NCI-H2196 (cell line): ENCODE measurements around the gene TLE4.

Experiments
- DNase-seq: peaks from one replicate; lab custom pipeline; 2025; ENCODE audit not compliant: unreplicated experiment; lab: John Stamatoyannopoulos, UW

Gene TLE4

DNA sequence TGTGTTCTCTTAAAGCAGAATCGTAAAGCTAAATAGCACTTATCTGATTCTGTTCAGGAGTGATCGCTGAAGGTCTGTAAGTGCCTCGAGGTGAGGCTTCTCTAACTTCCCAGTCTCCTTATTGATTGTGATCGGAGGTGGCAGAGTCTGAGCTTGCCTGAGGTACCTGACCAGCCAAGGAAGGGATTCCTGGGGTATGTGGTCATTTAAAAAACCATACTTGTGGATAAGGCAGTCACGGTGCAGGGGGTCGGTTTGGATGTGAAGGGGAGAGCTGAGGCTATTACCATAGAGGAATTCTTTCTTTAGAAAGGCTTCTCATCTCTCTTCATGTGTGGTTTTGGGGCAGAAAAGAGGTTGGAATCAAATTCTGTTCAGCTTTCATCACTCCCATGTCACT is 193.7 kb downstream of the TLE4 start:
- DNase-seq: no peak

GRCh38 chr9:79766091-79766490 is 194.3 kb downstream of the TLE4 start:
- no peak for DNase-seq

DNA sequence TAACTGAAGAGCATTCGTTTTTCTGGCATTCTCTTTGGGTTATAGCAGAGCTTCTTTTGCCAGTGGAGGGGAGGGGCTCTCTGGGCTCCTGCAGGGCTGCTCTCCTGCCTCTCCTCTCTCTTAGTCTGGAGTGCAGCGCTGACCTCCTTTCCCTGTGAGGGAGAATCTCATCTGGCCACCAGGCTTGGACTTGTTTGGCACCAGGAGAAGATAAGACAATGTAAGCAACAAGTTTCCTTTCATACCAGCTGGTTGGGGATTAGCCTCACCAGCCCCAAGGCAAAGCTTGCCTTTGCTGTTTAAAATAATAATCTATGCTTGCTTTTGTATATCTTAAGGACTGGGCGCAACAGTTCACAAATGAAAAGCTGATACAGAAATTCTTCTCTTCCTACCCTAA is 196.4 kb downstream of the TLE4 start:
- DNase-seq: no peak

DNA sequence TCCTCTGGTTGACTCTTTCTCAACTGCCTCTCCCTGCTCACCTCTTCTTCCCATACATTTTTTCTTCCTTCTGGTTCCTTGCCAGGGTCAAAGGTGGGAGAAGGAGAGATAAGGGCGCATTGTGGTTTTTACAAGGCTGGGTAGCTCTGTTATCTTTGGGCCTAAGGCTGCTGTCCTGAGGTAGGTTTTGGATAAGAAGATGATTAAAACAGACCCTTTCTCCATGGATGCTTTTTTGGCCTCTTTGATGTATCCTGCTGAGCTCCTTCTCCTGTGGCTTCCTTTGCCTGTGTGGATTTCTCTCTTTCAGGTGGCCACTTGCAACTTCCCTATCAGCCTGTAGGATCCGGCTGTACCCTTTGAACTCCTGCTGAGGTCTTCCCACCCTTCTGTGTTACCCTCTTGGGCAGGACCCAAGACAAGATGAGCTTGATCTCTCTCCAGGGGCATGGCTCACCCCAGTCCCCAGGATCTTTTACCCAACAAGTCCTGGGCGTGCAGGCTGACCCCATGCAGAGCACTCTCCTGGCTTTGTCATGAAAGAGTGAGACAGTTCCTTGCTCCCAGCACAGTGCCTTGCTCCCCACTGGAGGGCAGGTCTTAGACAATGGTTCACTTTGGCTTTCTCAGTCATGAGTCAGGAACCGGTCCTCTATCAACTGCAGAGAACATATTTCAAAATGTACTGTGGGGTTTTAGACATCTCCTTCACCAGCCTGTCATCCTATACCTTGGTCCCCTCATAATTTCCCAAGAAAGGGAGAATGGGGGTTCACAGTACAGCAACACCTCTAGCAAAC is 197.9 kb downstream of the TLE4 start:
- no peak for DNase-seq

GRCh38 chr9:79774356-79774755 is 202.6 kb downstream of the TLE4 start:
- no peak for DNase-seq
